HG03097 (cell line): ENCODE results near the gene KRTAP19-8.

ENCODE experiments used
- ATAC-seq: cut with Tn5 transposase; IDR thresholded peaks from one replicate; pipeline ENCODE4 v1.9.1; 2021; ENCODE audit not compliant: unreplicated experiment, low FRiP score

The KRTAP19-8 gene

GRCh38 chr21:31012133-31013089, 25.9 kb downstream of the KRTAP19-8 start:
- ATAC-seq, result no peak

DNA sequence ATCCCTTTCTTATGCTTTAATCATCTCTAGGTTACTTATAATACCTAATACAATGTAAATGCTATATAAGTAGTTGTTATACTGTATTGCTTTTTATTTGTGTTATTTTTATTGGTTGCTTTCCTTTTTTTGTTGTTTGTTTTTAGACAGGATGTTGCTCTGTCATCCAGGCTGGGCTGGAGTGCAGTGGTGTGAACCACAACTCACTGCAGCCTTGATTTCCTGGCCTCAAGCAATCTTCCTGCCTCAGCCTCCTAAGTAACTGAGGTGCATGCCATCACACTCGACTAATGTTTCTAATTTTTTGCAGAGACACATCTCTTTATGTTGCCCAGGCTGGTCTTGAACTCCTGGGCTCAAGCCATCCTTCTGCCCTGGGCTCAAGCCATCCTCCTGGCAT, 26.9 kb downstream of the KRTAP19-8 start:
- no peak for ATAC-seq

DNA sequence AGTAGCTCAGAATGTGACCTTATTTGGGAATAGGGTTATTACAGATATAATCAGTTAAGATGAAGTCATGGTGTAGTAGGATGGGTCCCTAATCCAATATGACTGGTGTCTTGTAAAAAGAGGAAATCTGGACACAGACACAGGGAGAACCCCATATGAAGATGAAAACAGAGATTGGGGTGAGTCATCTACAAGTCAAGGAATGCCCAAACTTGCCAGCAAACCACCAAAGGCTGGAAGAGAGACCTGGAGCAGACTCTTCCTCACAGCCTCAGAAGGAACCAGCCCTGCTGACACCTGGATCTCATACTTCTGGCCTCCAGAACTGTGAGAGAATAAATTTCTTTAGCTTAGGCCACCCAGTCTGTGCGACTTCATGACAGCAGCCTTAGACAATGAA, 29.9 kb downstream of the KRTAP19-8 start:
- no peak for ATAC-seq

GRCh38 chr21:31005019-31005418, 33.3 kb downstream of the KRTAP19-8 start:
- ATAC-seq, result no peak

- no peak for ATAC-seq
Observed at GRCh38 chr21:31003471-31003870, 34.8 kb downstream of the KRTAP19-8 start.

DNA sequence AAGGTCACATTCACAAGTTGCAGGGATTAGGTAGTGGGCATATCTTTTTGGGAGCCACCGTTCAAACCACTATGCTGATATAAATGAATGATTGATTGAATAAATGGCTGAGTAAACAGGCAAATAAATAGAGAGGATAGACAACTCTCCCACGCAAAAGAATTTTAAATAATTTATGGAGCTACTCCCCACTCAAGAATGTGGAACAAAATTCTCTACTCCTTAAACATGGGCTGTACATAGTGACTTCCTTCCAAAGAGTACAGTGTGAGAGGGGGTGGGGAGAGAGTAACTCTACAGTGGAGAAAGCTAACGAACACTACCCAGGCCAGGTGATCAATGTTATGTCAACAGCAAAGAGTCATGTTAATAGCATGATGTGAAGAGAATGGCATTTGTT, 40.7 kb downstream of the KRTAP19-8 start:
- no peak for ATAC-seq

GRCh38 chr21:30996728-30997127, 41.5 kb downstream of the KRTAP19-8 start:
- no peak for ATAC-seq

DNA sequence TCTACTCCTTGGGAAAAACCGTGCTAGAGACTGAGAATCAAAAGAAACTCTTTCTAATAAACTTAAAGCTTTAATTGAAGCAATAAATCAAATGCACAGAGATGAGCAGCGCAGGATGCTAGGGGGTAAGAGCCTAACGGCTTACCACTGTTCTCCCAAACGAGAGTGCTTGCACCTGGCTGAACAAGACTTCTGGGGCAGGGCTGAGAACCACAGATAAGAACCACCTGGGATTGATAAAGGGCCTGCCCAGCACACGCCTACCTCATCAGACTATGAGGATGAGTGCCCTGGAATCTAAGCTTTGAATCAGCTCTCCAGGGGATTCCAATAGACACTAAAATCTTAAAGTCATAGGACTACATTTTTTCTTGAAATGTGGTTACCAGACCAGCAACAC, 43.3 kb downstream of the KRTAP19-8 start:
- no peak for ATAC-seq

DNA sequence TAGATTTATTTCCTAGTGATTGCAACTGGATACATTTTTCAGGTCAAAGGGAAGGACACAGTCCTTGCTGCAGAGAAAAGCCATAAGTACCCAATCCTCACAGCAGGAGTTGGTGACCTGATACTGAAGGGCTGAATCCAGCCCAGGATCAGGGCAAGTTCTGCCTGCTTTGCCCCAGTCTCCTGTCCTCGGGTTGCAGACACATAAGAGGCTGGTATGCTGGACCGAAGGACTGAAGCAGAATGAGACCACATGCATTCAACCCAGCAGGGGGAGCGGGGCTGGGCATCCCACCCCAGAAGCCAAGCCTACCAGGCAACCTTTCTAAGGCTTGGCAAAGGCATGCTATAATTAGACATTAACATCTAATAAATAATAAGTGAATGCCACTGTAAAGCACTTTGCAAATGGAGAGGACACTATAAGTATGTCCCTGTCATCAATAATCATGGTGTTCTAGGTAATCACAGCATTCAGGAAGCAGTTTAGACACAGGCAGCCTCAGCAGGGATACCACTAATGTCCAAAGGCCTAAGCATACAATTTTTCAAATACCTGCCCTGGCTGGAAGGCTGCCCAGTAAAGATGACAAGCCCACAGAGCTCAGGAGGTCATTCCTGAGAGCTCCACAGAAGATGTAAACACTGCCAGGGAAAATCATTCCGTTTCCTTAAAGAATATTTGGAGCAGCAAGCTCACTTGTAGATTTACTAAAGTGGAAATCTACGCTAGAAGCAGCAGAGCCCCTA, 47.6 kb downstream of the KRTAP19-8 start:
- no peak for ATAC-seq

DNA sequence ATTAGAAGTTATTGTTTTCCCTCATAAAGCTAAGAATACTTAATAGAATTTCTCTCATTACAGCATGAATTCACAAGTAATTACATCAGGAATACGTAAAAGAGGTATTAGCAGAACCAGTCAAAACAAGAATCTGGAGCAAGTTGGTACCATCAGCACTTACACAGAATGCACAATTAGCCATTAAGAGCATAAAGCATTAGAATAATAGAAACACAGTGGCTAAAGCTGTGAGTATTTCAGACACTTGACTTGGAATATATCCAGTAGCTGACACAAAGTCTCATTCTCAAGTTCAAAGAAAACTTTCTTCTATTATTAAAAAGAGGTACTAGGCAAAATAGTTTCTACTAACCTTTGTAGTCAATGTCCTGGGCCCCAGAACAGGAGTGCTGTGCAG, 49.6 kb downstream of the KRTAP19-8 start:
- no peak for ATAC-seq
